GDM1 (cell line): ENCODE measurements around the gene ZNF641.
"Not testable (repeated sequence)": the region's sequence is repeated elsewhere in the genome, so short reads cannot be mapped to it uniquely, and the experiment has no call there.

Experiments
- DNase-seq: peaks from one replicate; lab custom pipeline; 2025; lab: John Stamatoyannopoulos, UW

ZNF641 gene

DNA sequence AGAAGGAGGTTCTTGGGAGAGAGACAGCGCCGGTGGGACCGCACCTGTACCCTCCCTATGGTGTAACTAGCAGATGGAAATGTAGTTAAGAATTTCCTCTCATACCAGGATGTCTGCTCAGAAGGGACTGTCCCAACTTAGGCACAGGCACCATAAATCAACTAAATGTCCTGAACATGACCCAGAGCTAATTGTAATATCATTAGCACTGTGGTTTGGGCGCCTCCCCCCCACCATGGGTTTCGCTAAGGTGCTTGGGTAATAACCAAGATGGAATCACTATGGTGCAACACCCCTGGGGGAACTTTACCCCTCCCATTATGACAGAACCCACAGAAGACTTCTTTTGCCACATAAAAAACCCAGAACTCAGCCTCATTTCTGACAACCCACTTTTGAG lies 15.9 kb downstream of the ZNF641 start:
- no peak for DNase-seq

DNA sequence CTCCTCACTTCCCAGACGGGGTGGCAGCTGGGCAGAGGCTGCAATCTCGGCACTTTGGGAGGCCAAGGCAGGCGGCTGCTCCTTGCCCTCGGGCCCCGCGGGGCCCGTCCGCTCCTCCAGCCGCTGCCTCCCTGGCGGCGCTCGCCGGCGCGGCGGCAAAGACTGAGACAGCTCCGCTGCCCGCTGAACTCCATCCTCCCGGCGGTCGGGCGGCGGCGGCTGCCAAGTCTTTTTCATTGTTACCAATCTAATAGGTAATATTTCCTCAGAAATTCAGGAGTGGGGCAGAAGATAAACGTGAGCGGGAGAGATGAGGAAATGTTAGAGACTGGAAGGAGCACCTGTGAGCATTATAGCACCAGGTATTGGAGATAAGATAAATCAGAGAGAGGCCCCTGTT lies 17.0 kb downstream of the ZNF641 start:
- DNase-seq = not testable (repeated sequence)

- DNase-seq = no peak
Measured at GRCh38 chr12:48331399-48331798, 19.3 kb downstream of the ZNF641 start.

DNA sequence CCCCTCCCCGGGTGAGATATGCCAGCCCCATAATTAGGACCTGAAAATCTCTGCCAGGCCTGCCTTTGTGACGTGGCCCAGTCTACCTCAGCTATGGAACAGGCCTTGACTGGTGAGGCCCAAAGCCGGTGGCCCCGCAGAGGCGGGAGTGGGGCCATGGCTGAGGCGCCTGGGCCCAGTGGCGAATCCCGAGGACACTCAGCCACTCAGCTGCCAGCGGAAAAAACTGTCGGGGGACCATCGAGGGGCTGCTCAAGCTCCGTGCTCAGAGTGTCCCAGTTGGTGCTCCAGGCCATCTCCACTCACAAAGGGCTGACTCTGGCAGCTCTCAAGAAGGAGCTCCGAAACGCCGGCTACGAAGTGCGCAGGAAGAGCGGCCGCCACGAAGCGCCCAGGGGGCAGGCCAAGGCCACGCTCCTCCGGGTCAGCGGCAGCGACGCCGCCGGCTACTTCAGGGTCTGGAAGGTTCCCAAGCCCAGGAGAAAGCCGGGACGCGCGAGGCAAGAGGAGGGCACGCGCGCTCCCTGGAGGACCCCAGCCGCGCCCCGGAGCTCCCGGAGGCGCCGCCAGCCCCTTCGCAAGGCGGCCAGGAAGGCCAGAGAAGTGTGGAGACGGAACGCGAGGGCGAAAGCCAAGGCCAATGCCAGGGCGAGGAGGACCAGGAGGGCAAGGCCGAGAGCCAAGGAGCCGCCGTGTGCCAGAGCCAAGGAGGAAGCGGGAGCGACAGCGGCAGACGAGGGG lies 21.4 kb downstream of the ZNF641 start:
- no peak for DNase-seq

DNA sequence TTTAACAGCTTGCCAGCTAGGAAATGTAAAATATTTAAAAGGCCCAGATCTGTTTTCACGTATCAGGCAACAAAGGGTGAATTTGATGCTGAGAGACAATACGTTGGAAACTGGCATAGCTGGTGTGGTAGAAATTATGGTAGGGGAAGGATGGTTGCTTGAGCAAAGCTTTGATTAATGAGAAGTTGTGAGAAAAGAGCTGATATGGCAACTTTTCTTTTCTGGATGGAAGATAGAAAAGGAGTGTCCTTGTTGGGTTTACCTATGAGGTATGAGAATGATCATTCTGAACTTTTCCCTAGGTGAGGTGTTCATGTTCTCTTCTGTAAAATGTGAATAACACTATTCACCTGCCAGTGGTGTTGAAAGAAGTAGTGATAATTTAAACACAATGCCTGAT lies 34.2 kb downstream of the ZNF641 start:
- DNase-seq = no peak

GRCh38 chr12:48311313-48311712 lies 39.4 kb downstream of the ZNF641 start:
- DNase-seq = no peak

GRCh38 chr12:48307269-48307668 lies 43.5 kb downstream of the ZNF641 start:
- DNase-seq = no peak

DNA sequence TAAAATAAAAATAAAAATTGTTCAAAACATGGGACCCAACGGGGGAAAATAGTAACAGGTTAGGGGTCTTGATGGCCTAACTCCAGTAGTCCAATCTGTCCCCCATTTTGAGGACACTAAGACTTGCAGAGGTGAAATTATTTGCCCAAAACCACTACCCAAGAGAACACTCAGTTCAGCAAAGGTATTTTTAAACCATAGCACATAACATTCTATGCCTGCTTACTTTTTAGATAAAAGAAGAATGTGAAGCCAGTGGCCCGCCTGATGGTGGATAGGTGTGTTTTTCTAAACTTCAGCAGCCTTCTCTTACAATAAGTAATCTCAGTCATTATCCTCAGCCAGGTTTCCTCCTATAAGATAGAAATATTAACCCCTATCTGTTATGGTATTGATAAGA lies 45.5 kb downstream of the ZNF641 start:
- DNase-seq = no peak

- no peak for DNase-seq
Measured at GRCh38 chr12:48302161-48302911, 48.4 kb downstream of the ZNF641 start.

DNA sequence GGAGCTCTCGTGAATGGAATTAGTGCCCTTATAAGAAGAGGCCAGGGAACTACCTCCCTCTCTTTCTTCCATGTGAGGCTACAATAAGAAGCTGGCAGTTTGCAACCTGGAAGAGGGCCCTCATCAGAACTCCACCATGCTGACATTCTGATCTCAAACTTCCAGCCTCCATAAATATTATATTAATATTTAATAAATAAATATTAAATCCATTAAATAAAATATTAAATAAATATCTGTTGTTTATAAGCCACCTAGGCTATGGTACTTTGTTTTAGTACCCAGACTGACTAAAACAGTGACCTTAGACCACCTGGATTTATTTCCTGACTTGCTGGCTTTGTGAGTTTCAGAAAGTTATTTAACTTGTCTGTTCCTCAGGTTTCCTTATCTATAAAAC lies 49.9 kb downstream of the ZNF641 start:
- DNase-seq = no peak

GRCh38 chr12:48296586-48297282 lies 54.0 kb downstream of the ZNF641 start:
- DNase-seq = no peak

DNA sequence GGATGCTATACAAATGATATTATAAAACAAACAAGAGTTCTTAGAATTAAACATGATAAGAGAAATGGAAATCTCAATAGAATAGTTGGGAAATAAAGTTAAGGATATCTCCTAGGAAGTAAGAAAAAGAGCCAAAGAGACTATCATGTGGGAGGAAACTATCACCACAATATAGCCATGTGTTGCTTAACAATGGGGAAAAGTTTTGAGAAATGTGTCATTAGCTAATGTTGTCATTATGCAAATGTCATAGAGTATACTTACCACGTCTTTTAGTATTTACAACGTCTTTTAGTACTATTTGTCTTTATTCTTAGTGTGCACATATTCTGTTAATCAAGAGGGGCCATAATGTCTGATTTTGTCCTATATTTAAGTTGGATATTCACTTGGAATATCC lies 58.7 kb downstream of the ZNF641 start:
- DNase-seq = no peak

DNA sequence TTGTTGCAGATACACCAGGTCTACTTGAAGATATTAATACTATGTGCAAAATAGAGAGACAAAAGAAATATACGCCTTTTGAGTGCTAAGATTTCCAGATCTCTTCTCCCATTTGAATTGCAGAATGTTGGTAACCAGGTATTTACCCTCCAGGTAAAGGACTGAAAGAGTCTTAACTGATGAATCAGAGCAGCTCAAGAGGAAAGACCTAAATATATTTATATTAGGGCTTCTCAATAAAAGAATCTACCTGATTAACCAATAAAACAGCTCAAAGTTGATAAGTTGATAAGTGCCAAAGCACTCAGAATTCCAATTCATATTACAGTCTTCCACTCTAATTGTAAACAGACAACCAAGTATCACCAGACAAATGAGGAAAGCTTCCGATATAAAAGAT lies 59.2 kb downstream of the ZNF641 start:
- no peak for DNase-seq

- DNase-seq = no peak
Measured at GRCh38 chr12:48288387-48289268, 62.1 kb downstream of the ZNF641 start.
